Measurements from ENCODE around the gene UTP14C. TPM values are rescaled to one million over a fixed set of nuclear protein-coding genes. Genes with fewer than 3 reads are reported as not detected.
"Not testable (repeated sequence)": the region's sequence is repeated elsewhere in the genome, so short reads cannot be mapped to it uniquely, and the experiment has no call there.

Gene UTP14C
- total and polyA plus RNA-seq, 3 donors from 2014 or later: 9.7 to 22.4 (median 18.8) TPM

DNA sequence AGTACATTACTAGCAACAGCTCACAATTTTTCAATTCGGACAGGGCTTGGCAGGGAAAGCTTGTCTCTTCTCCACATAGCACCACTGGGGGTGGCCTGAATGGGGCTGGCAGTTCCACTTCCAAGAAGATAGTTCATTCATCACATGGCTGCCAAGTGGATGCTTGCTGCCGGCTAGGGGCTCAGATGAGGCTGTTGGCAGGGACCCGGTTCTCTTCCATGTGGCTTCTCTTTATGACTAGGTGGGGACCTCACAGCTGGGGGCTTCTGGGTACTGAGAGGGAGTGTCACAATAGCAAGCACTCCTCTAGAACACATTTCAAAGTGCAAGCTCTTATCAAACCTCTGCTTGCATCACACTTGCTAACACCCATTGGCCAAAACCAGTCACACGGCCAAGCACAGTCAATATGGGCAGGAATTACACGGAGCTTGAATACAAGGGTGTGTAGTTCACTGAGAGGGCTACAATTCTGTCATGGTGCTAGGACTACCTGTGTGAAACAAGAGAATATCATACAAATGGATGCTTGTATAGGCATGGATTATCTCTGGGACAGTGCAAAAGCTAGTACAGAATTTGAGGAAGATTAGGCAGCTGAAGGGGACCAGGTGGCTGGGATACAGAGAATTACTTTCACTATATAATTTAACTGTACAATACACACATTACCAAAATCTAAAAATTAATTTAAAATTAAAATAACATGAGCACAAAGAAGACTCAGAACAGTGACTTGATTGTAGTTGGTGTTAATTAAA is 45.5 kb upstream of the UTP14C start:
- no peaks in the 10 kb centered on the region for H3K36me3 ChIP-seq (ENCODE audit: low read depth, missing control alignments)
- DNase-seq: no peak

DNA sequence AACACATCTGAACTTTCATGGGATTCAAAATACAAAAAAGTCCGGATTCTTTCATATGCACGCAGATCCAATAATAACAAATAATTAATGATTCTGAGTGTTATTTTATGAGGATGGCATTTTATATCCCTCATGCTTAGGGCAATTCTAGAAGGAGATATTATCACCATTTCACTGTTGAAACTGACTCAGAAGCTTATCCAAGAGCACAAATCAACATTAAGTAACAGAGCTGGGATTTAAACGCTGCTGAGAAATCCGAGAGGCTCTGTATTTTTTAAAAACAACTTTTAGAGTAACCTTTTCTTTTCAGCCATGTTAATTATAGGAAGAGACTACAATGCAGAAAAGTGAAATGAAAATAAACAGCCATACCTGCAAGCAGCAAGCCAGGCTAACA is 43.6 kb upstream of the UTP14C start:
- Histone ChIP-seq H3K4me1 (no peaks in the 10 kb centered on the region), H3K36me3 (ENCODE audit: low read depth, missing control alignments) (no peaks in the 10 kb centered on the region), H3K27ac (no peak overlapping the region), H3K27me3 (no peaks in the 10 kb centered on the region), H3K4me3 (no peak overlapping the region), H3K9me3 (no peaks in the 10 kb centered on the region)
- intact Hi-C loops (cut with DNase I; ENCODE audit: low total_unique reads): no loop called here
- DNase-seq: no peak
- 64 to 76% methylated on average over 4 of the region's 4 CpGs for WGBS, 2 donors
- TF ChIP-seq, protein P1, sequence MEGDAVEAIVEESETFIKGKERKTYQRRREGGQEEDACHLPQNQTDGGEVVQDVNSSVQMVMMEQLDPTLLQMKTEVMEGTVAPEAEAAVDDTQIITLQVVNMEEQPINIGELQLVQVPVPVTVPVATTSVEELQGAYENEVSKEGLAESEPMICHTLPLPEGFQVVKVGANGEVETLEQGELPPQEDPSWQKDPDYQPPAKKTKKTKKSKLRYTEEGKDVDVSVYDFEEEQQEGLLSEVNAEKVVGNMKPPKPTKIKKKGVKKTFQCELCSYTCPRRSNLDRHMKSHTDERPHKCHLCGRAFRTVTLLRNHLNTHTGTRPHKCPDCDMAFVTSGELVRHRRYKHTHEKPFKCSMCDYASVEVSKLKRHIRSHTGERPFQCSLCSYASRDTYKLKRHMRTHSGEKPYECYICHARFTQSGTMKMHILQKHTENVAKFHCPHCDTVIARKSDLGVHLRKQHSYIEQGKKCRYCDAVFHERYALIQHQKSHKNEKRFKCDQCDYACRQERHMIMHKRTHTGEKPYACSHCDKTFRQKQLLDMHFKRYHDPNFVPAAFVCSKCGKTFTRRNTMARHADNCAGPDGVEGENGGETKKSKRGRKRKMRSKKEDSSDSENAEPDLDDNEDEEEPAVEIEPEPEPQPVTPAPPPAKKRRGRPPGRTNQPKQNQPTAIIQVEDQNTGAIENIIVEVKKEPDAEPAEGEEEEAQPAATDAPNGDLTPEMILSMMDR (IDR thresholded peaks at IDR 0.05): no peak
- TF ChIP-seq POLR2A (IDR thresholded peaks at IDR 0.05): no peak

More for the DNA sequence above, 45.5 kb upstream of the UTP14C start:
- H3K27ac ChIP-seq: no peak overlapping the region
- no peaks in the 10 kb centered on the region for H3K9me3 ChIP-seq
- no peaks in the 10 kb centered on the region for H3K4me1 ChIP-seq
- intact Hi-C loops (cut with DNase I; ENCODE audit: low total_unique reads): no loop called here
- WGBS, 2 donors: 75 to 89% methylated on average over 5 of the region's 5 CpGs
- H3K4me3 ChIP-seq: no peak overlapping the region
- TF ChIP-seq, protein P1 (IDR thresholded peaks at IDR 0.05): no peak
- no peak for TF ChIP-seq POLR2A (IDR thresholded peaks at IDR 0.05)
- no peaks in the 10 kb centered on the region for H3K27me3 ChIP-seq

DNA sequence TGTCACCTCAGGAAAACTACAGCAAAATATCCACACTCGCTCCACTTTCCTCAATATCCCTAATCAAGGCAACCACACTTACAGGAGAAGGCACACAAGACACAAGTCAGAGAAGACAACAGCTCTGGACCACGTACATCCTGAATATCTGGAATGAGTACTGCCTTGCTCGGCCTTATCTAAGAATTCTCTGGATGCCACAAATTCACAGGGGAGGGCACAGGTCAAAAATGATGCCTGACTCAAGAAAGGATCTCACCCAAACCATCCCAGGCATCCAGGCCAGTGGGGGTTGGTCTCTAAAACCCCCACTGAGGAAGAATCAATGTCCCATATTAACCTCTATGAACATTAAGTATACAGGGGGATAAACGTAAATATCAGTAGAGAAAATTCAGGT is 43.1 kb upstream of the UTP14C start:
- WGBS, 2 donors: 81 to 83% methylated on average over 4 of the region's 4 CpGs
- H3K27me3 ChIP-seq: no peaks in the 10 kb centered on the region
- H3K9me3 ChIP-seq: no peaks in the 10 kb centered on the region
- H3K36me3 ChIP-seq (ENCODE audit: low read depth, missing control alignments): no peaks in the 10 kb centered on the region
- H3K4me1 ChIP-seq: no peaks in the 10 kb centered on the region
- H3K27ac ChIP-seq: no peak overlapping the region
- no peak overlapping the region for H3K4me3 ChIP-seq
- TF ChIP-seq, protein P1 (IDR thresholded peaks at IDR 0.05): no peak
- no peak for TF ChIP-seq POLR2A (IDR thresholded peaks at IDR 0.05)
- intact Hi-C loops (cut with DNase I; ENCODE audit: low total_unique reads): no loop called here
- DNase-seq: no peak

DNA sequence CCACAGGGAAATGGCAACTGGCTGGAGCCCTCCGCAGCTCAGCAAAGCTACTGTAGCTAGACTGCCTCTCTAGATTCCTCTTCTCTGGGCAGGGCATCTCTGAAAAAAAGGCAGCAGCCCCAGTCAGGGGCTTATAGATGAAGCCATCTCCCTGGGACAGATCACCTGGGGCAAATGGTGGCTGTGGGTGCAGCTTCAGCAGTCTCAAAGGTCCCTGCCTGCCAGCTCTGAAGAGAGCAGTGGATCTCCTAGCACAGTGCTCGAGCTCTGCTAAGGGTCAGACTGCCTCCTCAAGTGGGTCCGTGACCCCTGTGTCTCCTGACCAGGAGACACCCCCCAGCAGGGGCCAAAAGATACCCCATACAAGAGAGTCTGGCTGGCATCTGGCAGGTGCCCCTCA is 41.2 kb upstream of the UTP14C start:
- H3K9me3 ChIP-seq; H3K4me3 ChIP-seq; H3K27ac ChIP-seq; intact Hi-C loops (cut with DNase I; ENCODE audit: low total_unique reads); H3K36me3 ChIP-seq (ENCODE audit: low read depth, missing control alignments); H3K27me3 ChIP-seq; DNase-seq; H3K4me1 ChIP-seq: not testable (repeated sequence)
- WGBS, 2 donors: 67 to 96% methylated on average over 1 to 3 of the region's 3 CpGs

DNA sequence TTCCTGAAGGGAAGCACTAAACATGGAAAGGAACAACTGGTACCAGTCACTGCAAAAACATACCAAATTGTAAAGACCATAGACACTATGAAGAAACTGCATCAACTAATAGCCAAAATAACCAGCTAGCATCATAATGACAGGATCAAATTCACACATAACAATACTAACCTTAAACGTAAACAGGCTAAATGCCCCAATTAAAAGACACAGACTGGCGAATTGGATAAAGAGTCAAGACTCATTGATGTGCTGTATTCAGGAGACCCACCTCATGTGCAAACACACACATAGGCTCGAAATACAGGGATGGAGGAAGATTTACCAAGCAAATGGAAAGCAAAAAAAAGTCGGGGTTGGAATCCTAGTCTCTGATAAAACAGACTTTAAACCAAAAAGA is 39.6 kb upstream of the UTP14C start:
- intact Hi-C loops (cut with DNase I; ENCODE audit: low total_unique reads); H3K4me1 ChIP-seq; H3K9me3 ChIP-seq; DNase-seq; H3K36me3 ChIP-seq (ENCODE audit: low read depth, missing control alignments); H3K4me3 ChIP-seq; H3K27ac ChIP-seq; H3K27me3 ChIP-seq: not testable (repeated sequence)
- 90 to 95% methylated on average over 4 of the region's 4 CpGs for WGBS, 2 donors
